IMR-90 (cell line): ENCODE data around the gene CCDC7. TPM values are rescaled to one million over a fixed set of nuclear protein-coding genes. Genes with fewer than 3 reads are reported as not detected.

Experiments
- ATAC-seq: fragments of 200-7000 bp; cut with Tn5 transposase; 2 replicates; pipeline ENCODE4 v1.9.1; 2020; ENCODE audit warnings: low read depth, mild to moderate bottlenecking, moderate library complexity
- BruUV-seq: library from RNA; stranded (reverse); fragments of 400-500 nt; replicated peaks from 2 replicates; lab custom pipeline; 2021; lab: Mats Ljungman, UMichigan
- CTCF ChIA-PET: fragments of 300-600 bp; formaldehyde crosslinking; extraction: SDS; loops from one replicate; lab custom pipeline; 2021; ENCODE audit warnings: antibody characterized with exemption; lab: Yijun Ruan, JAX
- POLR2A ChIA-PET: fragments of 300-600 bp; sonication (Branson Sonifier 250); formaldehyde crosslinking; loops from one replicate; lab custom pipeline; 2022; ENCODE audit warnings: antibody characterized with exemption; ENCODE audit not compliant: unreplicated experiment; lab: Charles Lee
- DNase-seq: peaks from one replicate; pipeline ENCODE4 v3.0.0; 2013
- H2AFZ ChIP-seq: replicated peaks from 2 replicates; pipeline ENCODE3; 2013; ENCODE audit warnings: low read length, mild to moderate bottlenecking; ENCODE audit not compliant: poor library complexity
- H2AK5ac ChIP-seq: 2 replicates; pipeline ENCODE4 v1.6.1; 2013; ENCODE audit warnings: low read depth, low read length, inconsistent platforms
- H2AK9ac ChIP-seq: replicated peaks from 2 replicates; pipeline ENCODE3; 2013; ENCODE audit warnings: mild to moderate bottlenecking, low read depth, low read length, moderate library complexity; ENCODE audit not compliant: poor library complexity
- H2BK120ac ChIP-seq: 2 replicates; pipeline ENCODE4 v1.6.1; 2013; ENCODE audit warnings: low read depth, low read length, inconsistent platforms
- H2BK15ac ChIP-seq: 3 replicates; pipeline ENCODE4 v1.6.1; 2013; ENCODE audit warnings: low read depth, low read length, inconsistent platforms
- H2BK20ac ChIP-seq: 2 replicates; pipeline ENCODE4 v1.6.1; 2013; ENCODE audit warnings: low read depth, mild to moderate bottlenecking, inconsistent platforms, low read length, moderate library complexity
- H2BK5ac ChIP-seq: 2 replicates; pipeline ENCODE4 v1.6.1; 2013; ENCODE audit warnings: mild to moderate bottlenecking, low read depth, low read length, inconsistent platforms; ENCODE audit not compliant: poor library complexity, severe bottlenecking
- H3K14ac ChIP-seq: replicated peaks from 2 replicates; pipeline ENCODE4 v1.6.1; 2013; ENCODE audit warnings: low read depth, low read length, inconsistent platforms
- H3K18ac ChIP-seq: 2 replicates; pipeline ENCODE4 v1.6.1; 2013; ENCODE audit warnings: low read depth, low read length, control low read depth
- H3K23ac ChIP-seq: 2 replicates; pipeline ENCODE4 v1.6.1; 2013; ENCODE audit warnings: low read depth, low read length, inconsistent platforms
- H3K27ac ChIP-seq: 2 replicates; pipeline ENCODE4 v1.5.1; 2013; ENCODE audit warnings: mild to moderate bottlenecking, control low read depth, low read length; ENCODE audit not compliant: insufficient read depth
- H3K27me3 ChIP-seq: 2 replicates; pipeline ENCODE4 v1.6.1; 2013; ENCODE audit warnings: low read length; ENCODE audit not compliant: control insufficient read depth, insufficient read depth
- H3K36me3 ChIP-seq: 2 replicates; pipeline ENCODE4 v1.6.1; 2013; ENCODE audit warnings: low read length, mixed read lengths; ENCODE audit not compliant: control insufficient read depth, insufficient read depth
- H3K4ac ChIP-seq: 2 replicates; pipeline ENCODE4 v1.6.1; 2013; ENCODE audit warnings: low read depth, low read length, inconsistent platforms
- H3K4me1 ChIP-seq: 2 replicates; pipeline ENCODE4 v1.6.1; 2013; ENCODE audit warnings: low read length, mixed read lengths; ENCODE audit not compliant: control insufficient read depth, insufficient read depth
- H3K4me2 ChIP-seq: 2 replicates; pipeline ENCODE4 v1.6.1; 2013; ENCODE audit warnings: low read depth, mild to moderate bottlenecking, control low read depth, low read length, moderate library complexity
- H3K4me3 ChIP-seq: 2 replicates; pipeline ENCODE4 v1.5.1; 2013; ENCODE audit warnings: low read depth, mild to moderate bottlenecking, control low read depth, low read length, moderate library complexity; ENCODE audit not compliant: insufficient read depth
- H3K56ac ChIP-seq: 2 replicates; pipeline ENCODE4 v1.6.1; 2013; ENCODE audit warnings: low read length, inconsistent platforms; ENCODE audit not compliant: insufficient read depth; ENCODE audit errors: extremely low read depth
- H3K79me1 ChIP-seq, 2 experiments: 2 replicates each; pipeline ENCODE4 v1.6.1; 2013; ENCODE audit warnings: low read length in 2 of 2, inconsistent platforms in 1 of 2, low read depth in 1 of 2
- H3K9ac ChIP-seq: 2 replicates; pipeline ENCODE4 v1.6.1; 2013; ENCODE audit warnings: low read depth, low read length, control low read depth
- H3K9me1 ChIP-seq: 2 replicates; pipeline ENCODE4 v1.6.1; 2013; ENCODE audit warnings: low read length, inconsistent platforms; ENCODE audit not compliant: insufficient read depth
- H3K9me3 ChIP-seq: 2 replicates; pipeline ENCODE4 v1.6.1; 2013; ENCODE audit warnings: low read length; ENCODE audit not compliant: control insufficient read depth, insufficient read depth
- H4K20me1 ChIP-seq: 2 replicates; pipeline ENCODE4 v1.6.1; 2013; ENCODE audit warnings: low read length, inconsistent platforms; ENCODE audit not compliant: insufficient read depth
- H4K5ac ChIP-seq: 2 replicates; pipeline ENCODE4 v1.6.1; 2013; ENCODE audit warnings: mild to moderate bottlenecking, low read depth, low read length, control low read depth
- H4K8ac ChIP-seq, 2 experiments: 2 replicates each; pipeline ENCODE4 v1.6.1; 2013; ENCODE audit warnings: low read depth in 2 of 2, low read length in 2 of 2, control low read depth in 1 of 2, inconsistent platforms in 1 of 2
- H4K91ac ChIP-seq: 2 replicates; pipeline ENCODE4 v1.6.1; 2013; ENCODE audit warnings: low read depth, low read length, inconsistent platforms; ENCODE audit not compliant: insufficient read depth
- CEBPB ChIP-seq: IDR thresholded peaks from 2 replicates; pipeline ENCODE4 v1.6.1; 2012; ENCODE audit warnings: low read depth, low read length, improper control_type of control experiment
- MAZ ChIP-seq: IDR thresholded peaks from 2 replicates; pipeline ENCODE4 v1.6.1; 2012; ENCODE audit warnings: low read depth, mild to moderate bottlenecking, low read length, improper control_type of control experiment, moderate library complexity, borderline replicate concordance
- MXI1 ChIP-seq: IDR thresholded peaks from 2 replicates; pipeline ENCODE4 v1.6.1; 2012; ENCODE audit warnings: low read depth, mild to moderate bottlenecking, low read length, moderate library complexity, borderline replicate concordance
- RCOR1 ChIP-seq: IDR thresholded peaks from 2 replicates; pipeline ENCODE4 v1.6.1; 2012; ENCODE audit warnings: mild to moderate bottlenecking, low read length, improper control_type of control experiment; ENCODE audit not compliant: insufficient replicate concordance
- WGBS, 2 experiments: methylation state at CpG; one replicate each; pipeline versions ENCODE4 v1.1.5 to v1.1.7; 2013; ENCODE audit warnings: missing lambda C conversion rate in 2 of 2; ENCODE audit not compliant: insufficient read length in 1 of 2; ENCODE audit errors: extremely low coverage in 2 of 2; 5-methylcytosine and 5-hydroxymethylcytosine counted together
- dilution Hi-C: fragments of 300-500 bp; cut with HindIII; formaldehyde crosslinking; loops from one replicate; pipeline ENCODE4 v1.14.3; 2018; ENCODE audit warnings: low sequenced_read_pairs; ENCODE audit not compliant: unreplicated experiment
- in situ Hi-C: fragments of 300-500 bp; cut with MboI; formaldehyde crosslinking; loops from 3 replicates; pipeline ENCODE4 v1.14.3; 2019; ENCODE audit warnings: low sequenced_read_pairs, inconsistent platforms, mixed read lengths
- intact Hi-C: fragments of 100-400 bp; cut with micrococcal nuclease; formaldehyde crosslinking; loops from 2 replicates; pipeline ENCODE4 v1.10.0; 2022
- polyA plus RNA-seq, 3 experiments: library from polyadenylated mRNA; depleted of rRNA; stranded (reverse); fragments of >200 nt; gene quantifications; 2 replicates each; pipeline ENCODE4 v1.2.3, GENCODE V29; 2012; ENCODE audit warnings: low replicate concordance in 1 of 3
- total RNA-seq: library from RNA; depleted of rRNA; stranded (reverse); fragments of >200 nt; gene quantifications from 2 replicates; pipeline ENCODE4 v1.2.3, GENCODE V29; 2012

Gene CCDC7
- total and polyA plus RNA-seq, 2 of the 4 experiments (the other 2 are of a cell fraction), result 0.74 to 4.3 TPM

DNA sequence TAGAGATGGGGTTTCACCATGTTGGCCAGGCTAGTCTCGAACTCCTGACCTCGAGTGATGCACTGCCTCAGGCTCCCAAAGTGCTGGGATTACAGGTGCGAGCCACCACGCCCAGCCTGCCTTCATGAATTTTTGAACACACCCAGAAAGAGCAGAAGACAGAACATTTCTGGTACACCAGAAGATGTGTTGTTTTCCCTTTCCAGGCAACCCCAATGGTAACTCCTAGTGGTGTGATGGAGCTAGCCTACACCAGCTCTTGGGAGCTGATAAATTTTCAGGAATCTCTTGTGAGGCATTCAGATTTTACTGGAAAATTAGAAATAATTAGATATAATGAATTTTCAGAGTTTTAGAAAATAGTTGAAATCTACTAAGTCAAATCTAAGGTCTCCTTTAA is 904 bp upstream of the CCDC7 start:
- Histone ChIP-seq H3K4me1 (no peaks in the 10 kb centered on the region; the same call in 1 of the 2 replicates), H2BK15ac (no peak overlapping the region), H3K4me2 (peak overlapping the region; percentile 58), H3K18ac (no peak overlapping the region), H3K14ac (0 out of 2 replicates have a peak overlapping the region, but pooled peaks have one; percentile 31), H3K56ac (no peak overlapping the region), H2AK5ac (0 out of 2 replicates have a peak overlapping the region, but pooled peaks have one; percentile 7), H4K20me1 (no peaks in the 10 kb centered on the region), H4K8ac (peak overlapping the region; percentile 87 to 99), H2AFZ (no peak overlapping the region), H3K4ac (no peak overlapping the region; the same call in 1 of the 2 replicates), H3K4me3 (no peak overlapping the region), H4K91ac (no peak overlapping the region), H3K36me3 (no peaks in the 10 kb centered on the region), H3K27me3 (peaks cover 3% of the 10 kb centered on the region), H2BK5ac (no peak overlapping the region), H2AK9ac (no peak overlapping the region), H3K79me1 (peaks cover 13 to 16% of the 10 kb centered on the region in 2 experiments), H2BK20ac (no peak overlapping the region), H2BK120ac (no peak overlapping the region), H3K23ac (no peak overlapping the region), H3K9me3 (no peaks in the 10 kb centered on the region), H3K9ac (no peak overlapping the region; the same call in 1 of the 2 replicates), H3K27ac (no peak overlapping the region), H4K5ac (peak overlapping the region; percentile 12; the same call in 1 of the 2 replicates), H3K9me1 (no peaks in the 10 kb centered on the region)
- ChIA-PET POLR2A (no interaction called here), CTCF (interaction anchor here (1.0 to 1.7 kb wide), 2 partner anchors 9 to 67 kb away, joined by 3 to 4 read pairs; no protein-coding TSS in a partner anchor)
- TF ChIP-seq CEBPB, result no peak
- no peak for TF ChIP-seq MAZ
- TF ChIP-seq RCOR1, result no peak
- no peak for TF ChIP-seq MXI1
- DNase-seq, result no peak
- intact Hi-C loops (no loop called here), in situ Hi-C loops (no loop called here), dilution Hi-C loops (no loop called here)
- no peak for ATAC-seq
- no TSS peak for BruUV-seq
- no CpG with 5 or more reads among the region's 4 CpGs for WGBS, 2 experiments
